HG03097 (cell line): Measurements from ENCODE around the gene ZNF341.
"Not testable (repeated sequence)": the region's sequence is repeated elsewhere in the genome, so short reads cannot be mapped to it uniquely, and the experiment has no call there.

ENCODE experiments used
- ATAC-seq: cut with Tn5 transposase; IDR thresholded peaks from one replicate; pipeline ENCODE4 v1.9.1; 2021; ENCODE audit not compliant: unreplicated experiment, low FRiP score

Gene ZNF341

DNA sequence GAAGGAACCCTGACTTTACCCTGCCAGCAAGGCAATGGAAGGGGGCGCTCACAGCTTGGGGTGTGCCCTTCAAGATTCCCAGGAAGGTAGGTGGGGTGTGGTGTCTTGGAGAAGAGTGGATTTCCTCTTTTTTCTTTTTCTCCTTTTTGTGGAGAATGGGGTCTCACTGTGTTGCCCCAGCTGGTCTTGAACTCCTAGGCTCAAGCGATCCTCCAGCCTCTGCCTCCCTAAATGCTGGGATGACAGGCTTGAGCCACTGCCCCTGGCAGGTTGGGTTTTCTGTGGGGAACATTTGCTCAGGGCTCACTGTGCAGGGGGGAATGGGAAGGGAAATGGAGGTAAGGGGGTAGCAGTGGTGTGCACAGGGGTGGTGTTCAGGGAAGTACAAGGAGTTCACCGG, 4.0 kb upstream of the ZNF341 start:
- ATAC-seq: no peak

DNA sequence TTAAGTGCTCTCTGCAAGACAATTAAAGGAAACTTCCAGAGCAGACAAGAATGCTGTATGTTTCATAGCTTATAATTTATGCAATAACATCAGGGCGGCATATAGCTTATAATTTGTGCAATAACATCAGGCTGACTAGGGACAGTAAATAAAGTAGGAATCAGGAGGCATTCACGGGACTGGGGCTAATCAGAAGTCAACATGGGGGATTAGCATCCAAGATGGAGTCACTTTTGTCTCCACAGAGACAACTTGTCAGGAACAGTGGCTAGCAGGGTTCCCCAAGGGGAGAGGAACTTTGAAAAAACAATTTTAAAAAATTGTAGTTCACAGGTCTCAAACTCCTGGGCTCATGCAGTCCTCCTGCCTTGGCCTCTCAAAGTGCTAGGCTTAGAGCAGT, 3.3 kb upstream of the ZNF341 start:
- ATAC-seq: no peak

DNA sequence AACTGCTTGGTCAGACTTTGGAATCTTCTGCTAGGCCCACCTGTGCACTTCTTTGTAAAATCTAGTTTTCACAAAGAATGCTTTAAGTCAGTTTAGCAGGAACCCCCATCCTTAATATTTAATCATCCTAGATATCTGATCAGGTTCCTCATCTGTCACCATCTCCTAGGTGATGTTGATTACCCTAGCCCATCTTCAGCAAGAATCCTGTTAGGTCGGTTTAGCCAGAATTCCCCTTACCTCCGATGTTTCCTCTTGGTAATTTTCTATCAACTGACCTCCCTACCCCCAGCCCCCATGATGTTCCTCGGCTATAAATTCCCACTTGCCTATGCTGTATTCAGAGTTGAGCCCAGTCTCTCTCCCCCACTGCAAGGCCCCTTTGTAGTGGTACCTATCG, 2.7 kb upstream of the ZNF341 start:
- no peak for ATAC-seq

DNA sequence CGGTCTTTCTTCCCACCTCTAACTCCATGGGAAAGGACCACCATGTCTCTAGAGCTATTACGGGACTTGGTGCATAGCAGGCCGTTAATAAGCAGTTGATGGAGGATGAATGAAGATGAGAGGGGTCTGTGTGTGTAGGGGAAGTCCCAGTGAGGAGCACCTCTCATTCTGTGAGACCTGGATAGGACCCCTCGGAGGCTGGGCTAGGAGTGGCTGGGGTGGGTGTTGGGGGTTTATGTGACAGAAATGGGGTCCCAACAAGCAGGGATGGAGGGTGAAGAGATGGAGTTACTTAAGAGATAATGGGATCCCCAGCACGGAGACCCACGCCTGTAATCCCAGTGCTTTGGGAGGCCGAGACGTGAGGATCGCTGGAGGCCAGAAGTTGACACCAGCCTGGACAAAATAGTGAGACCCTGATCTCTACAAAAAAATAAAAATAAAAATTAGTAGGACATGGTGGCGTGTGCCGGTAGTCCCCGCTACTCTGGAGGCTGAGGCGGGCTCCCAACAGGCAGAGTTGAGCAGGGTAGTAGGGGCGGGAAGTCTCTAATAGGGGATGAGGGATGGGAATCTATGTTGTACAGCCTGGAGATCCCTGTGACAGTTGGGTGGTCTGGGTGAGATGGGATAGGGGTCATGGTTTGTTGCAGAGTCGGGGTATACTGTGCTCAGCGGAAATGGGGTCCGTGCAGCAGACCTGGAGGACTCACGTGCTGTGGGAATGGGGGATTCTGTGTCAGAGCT, 677 bp upstream of the ZNF341 start:
- ATAC-seq: no peak

DNA sequence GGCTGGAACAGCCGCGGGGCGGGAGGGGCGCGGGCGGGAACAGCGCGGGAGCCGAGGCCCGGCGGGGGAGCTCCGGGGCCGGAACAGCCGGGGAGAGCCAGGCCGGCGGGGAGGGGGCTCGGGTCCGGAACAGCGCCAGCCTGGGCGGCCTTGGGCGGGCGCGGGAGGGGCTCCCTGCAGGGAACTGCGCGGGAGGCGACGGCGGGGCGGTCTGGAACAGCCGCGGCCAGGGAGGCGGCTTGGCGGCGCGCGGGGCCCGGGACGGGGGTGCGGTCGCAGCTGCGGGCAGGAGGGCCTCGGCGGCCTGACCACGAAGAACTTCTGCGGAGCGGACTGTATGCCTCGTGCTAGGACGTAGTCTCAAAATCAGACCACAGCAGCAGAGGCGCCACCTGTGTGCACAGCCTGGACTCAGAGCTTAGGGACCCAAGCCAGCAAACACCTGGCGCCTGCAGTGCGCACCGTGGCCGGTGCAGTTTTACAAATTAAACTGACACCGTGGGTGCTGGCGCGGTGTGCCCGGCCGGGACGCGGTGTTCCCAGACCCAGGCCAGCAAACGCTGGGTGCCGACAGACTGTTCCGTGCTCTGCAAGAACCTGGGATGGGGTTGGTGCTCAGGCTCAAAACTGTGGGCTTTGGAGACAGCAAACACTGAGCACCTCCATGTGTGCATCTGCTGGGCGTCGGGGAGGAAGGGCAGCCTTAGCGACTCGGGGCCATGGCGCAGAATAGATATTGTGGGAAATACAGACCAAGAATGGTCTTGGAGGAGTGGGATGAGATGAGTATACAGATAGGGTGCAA, 572 bp downstream of the ZNF341 start:
- peak; percentile 43 for ATAC-seq

DNA sequence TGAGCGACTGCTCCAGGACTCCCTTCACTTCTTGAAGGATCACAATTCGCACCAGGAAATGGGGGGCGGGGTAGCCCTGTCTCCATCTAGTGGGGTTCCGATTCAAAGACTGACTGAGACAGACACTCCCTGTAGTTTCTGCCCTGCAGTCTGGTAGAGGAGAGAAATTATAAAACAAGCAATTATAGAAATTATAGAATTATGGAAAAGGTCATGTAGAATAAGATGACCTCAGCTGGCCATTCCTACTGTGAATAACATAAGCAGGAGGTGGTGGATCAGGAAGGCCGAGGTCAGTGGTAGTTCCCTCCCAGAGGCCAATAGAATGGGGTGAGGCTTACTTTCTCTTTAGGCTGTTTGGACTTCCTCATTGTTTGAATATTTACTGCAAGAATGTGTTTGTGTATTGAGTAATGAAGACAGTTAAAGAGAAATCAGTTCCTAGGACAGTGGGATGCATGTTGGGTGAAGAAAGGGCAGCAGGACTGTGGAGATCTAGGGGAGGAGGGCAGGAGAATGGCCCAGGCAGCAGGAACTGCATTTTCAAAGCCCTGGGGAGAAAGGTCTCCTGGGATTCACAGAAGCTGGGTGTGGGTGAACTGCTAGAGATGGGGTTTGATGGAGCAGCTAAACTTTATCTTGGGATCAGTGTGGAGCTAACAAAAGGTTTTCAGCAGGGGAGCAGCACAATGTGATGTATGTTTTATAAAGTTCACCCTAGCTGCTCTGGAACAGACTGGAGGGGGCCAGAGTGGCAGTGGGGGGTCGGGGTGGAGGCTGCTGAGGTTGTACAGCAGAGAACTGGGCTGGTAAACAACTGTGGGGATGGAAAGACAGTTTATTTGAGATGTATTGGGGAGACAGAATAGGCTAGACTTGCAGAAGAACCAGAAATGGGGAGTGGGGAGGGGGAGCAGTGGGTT, 2.1 kb downstream of the ZNF341 start:
- ATAC-seq: no peak

DNA sequence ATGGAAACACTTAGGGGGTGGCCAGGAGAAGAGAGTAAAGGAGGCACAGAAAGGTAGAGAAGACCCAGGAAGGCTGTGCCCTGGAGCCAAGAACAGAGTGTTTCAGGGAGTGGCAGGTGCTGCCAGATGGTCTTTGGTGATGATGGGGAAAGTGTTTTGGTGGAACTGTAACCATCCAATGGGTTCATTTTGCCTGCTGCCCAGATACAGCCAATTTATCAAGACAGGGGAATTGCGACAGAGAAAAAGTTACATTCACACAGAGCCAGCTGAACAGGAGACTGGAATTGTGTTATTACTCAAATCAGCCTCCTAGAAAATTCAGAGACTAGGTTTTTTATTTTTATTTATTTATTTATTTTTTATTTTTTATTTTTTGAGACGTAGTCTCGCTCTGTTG, 5.2 kb downstream of the ZNF341 start:
- ATAC-seq: no peak

DNA sequence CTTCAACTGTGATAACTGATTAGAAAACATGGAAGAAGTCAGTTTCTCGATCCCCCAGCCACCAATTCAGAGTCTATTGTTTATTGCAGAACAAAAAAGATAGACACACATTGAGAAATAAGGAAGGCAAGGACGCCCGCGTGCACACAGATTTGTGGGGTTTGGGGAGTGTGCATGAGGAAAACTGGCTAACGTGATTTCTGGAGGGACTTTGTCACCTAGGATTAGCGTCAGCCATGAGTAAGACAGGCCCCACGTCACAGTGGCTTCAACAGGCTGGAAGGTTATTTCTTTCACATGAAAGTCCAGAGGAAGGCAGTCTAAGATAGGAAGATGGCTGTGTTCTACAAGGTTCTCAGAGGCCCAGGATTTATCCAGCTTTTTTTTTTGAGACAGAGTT, 7.7 kb downstream of the ZNF341 start:
- no peak for ATAC-seq

DNA sequence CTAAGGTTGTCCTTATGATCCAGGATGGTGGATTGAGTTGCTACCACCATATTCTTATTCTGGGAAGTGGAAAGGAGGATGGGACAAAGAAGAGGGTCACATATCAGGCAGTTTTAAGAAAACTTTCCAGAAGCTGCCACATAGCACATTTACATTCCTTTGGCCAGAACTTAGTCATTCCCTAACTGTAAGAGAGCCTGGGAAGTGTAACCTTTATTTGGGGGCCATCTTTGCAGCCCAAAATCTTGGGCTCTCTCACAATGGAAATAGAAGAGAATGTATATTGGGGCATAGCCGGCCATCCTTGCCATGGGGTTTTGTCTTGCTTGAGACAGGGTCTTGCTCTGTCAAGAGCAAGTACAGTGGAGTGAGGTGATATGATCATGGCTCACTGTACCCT, 8.4 kb downstream of the ZNF341 start:
- ATAC-seq: no peak

DNA sequence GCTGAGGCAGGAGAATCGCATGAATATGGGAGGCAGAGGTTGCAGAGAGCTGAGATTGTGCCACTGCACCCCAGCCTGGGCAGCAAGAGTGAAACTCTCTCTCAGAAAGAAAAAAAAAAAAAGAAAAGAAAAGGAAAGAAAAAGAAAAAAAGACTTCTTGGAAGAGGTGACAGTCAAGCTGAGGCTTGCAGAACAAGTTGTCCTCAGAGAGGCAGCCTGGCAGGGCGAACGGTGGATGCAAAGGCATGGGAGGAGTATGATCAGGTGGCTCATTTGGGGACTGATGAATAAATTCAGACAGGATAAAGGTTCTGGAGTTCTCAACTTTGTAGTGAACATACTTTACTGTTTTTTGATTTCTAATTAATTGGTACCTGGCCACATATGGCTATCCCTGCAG, 12.4 kb downstream of the ZNF341 start:
- ATAC-seq: no peak

DNA sequence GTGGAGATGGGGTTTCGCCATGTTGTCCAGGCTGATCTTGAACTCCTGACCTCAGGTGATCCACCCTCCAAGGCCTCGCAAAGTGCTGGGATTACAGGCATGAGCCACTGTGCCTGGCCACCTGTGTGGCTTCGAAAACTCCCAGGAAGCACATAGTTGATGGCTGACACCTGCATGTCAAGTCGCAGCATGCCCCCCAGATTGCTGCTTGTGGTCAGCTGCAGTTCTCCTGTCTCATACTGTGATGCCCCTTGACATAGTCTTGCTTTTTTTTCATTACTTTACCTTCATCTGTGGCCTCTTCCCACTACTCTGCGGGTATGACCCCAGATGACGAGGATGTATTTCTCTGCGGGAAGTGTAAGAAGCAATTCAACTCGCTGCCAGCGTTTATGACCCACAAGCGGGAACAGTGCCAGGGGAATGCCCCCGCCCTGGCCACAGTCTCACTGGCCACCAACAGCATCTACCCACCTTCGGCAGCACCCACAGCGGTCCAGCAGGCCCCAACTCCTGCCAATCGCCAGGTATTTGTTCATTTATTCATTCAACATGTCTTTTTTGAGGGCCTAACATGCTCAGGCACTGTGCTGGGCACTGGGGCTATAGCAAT, 13.1 kb downstream of the ZNF341 start:
- no peak for ATAC-seq

DNA sequence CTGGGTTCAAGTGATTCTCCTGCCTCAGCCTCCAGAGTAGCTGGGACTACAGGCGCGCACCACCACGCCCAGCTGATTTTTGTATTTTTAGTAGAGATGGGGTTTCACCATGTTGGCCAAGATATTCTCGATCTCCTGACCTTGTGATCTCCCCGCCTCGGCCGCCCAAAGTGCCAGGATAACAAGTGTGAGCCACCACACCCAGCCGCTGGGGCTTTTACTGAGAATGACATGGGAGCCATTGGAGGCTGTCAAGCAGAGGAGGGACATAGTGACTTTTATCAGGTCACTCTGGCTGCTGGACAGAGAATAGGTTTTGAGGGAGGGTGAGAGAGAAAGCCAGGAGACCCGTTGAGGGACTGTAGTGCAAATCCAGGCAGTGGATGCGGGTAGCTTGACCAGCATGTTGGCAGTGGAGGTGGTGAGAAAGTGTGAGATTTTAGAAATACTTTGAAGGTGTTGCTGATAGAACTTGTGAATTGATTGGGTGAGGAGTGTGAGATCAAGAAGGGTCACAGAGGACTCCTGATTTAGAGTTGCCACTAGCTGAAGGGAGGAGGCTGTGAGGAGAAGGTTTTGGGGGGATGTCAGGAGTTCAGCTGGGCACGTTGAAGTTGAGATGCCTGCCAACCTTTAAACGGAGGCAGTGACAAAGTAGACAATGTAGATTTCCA, 14.7 kb downstream of the ZNF341 start:
- no peak for ATAC-seq

DNA sequence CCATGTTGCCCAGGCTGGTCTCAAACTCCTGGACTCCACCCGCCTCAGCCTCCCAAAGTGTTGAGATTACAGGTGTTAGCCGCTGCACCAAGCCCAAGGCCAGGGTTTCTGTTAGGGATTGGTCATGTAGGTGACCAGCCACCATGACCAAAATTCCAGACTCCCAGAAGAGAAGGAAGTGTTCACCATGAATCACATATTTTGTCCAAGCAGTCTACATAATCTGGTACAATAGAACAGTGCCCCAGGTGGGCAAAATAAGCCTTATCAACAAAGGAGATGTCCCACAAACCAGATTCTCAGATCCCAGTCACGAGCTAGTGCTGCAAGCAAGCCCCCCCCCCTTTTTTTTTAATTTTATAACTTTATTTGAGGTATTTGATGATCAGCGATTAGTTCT, 20.0 kb downstream of the ZNF341 start:
- ATAC-seq: no peak

DNA sequence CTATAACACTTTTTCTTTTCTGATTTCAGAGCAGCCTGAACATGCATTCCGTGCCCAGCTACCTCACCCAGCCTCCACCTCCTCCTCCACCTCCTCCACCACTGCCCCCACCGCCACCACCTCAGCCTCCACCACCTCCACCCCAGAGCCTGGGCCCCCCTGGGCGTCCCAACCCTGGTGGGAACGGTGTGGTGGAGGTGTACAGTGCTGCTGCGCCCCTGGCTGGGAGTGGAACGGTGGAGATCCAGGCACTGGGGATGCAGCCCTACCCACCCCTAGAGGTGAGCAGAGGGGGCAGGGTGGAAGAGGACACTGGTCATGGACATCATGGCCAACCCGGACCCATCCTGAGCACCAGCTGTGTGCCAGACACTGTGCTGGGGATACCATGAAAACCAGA, 21.3 kb downstream of the ZNF341 start:
- ATAC-seq: no peak

DNA sequence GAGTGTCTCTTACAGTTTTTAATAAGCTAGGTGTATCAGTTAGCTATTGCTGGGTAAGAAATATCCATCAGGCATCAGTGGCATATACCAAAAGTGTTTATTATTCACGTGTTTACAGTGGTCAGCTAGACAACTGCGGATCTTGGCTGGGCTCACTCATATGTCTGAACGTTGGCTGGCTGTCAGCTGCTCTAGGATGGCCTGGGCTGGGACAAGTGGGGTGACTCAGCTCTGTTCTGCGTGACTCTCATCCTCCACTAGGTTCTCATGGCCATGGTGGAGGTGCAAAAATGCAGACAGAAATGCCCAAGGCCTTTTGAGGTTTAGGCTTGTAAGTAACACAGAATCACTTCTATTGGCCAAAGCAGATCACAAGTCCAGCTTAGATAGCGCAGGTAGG, 22.0 kb downstream of the ZNF341 start:
- ATAC-seq: no peak

DNA sequence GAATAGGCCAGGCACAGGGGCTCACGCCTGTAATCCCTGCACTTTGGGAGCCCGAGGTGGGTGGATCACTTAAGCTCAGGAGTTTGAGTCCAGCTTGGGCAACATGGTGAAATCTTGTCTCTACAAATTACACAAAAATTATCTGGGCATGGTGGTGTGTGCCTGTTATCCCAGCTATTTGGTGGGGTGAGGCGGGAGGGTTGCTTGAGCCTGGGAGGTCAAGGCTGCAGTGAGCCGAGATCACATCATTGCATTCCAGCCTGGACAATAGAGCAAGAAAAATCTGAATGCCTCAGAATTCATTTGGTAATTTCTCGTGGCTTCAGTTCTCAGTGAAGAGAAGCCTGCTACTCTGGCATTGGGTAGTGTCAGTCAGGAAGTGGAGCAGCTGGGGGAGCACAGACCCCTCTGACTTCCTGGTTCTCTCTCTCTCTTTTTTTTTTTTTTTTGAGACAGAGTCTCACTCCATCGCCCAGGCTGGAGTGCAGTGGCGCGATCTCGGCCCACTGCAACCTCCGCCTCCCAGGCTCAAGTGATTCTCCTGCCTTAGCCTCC, 24.2 kb downstream of the ZNF341 start:
- ATAC-seq: not testable (repeated sequence)

DNA sequence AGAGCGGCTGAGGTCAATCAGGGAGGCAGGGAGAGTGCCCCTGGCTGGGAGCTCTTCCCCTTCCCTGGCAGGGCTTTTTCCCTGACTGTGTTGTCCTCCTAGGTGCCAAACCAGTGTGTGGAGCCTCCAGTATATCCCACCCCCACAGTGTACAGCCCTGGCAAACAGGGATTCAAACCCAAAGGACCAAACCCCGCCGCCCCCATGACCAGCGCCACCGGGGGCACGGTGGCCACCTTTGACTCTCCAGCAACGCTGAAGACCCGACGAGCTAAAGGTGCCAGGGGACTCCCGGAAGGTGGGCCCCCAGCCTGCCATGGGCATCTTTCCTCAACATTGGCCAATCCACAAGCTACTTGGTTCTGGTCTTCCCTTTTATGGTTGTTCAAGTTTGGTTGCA, 25.2 kb downstream of the ZNF341 start:
- ATAC-seq: no peak

DNA sequence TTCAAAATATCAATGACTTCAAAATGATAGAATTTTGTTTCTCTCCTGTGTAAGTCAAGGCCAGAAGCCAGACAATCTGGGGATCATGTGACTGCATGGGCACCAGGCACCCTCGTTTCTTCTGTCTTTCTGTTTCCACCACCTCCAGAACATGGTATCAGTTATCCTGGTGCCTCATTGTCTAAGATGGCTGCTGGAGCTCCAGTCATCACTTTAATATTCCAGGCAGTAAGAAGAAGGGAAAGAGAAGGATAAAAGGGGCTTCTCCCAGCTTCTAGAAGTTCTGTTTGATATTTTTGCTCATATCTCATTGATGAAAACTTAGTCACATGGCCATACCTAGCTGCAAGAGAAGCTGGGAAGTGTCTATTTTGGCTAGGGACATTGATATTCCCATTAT, 25.7 kb downstream of the ZNF341 start:
- ATAC-seq: no peak

DNA sequence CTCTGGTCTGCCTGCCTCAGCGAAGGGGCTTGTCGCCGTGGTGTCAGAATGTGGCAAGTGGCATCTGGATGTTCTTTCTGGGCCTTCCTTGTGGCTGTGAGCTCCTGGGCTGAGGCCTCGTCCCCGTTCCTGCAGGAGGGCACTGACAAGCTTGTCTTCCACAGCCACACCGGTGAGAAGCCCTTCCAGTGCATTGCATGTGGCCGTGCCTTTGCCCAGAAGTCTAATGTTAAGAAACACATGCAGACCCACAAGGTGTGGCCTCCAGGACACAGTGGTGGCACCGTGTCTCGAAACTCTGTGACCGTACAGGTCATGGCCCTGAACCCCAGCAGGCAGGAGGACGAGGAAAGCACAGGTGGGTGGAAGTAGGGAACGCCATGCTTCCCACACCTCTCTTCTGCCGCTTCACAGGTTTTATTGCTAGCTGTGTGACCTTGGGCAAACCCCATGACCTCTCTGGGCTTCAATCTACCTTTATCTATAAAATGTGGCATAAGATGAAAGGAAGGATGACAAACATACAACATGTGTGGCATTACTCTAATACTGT, 30.0 kb downstream of the ZNF341 start:
- ATAC-seq: no peak

DNA sequence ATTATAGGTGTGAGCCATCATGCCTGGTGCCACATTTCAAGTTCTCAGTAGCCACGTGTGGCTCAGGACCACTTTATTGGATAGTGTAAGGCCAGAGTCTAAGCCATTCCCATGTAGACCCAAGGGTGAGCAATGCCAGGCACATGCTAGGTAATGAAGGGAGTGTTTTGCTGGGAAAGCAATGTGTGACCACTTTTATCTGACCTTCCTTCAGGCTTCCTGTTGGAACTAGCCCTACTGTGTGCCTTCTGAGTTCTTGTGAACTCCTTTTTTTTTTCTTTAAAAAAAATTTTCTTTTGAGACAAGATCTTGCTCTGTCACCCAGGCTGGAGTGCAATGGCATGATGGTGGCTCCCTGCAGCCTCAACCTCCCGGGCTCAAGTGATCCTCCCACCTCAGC, 33.3 kb downstream of the ZNF341 start:
- no peak for ATAC-seq
